Activated CD8-positive, alpha-beta memory T cell treated with anti-CD3 and anti-CD28 coated beads for 36 hours (primary cell): ENCODE measurements around the gene TTC7B. TPM values are rescaled to one million over a fixed set of nuclear protein-coding genes. Genes with fewer than 3 reads are reported as not detected.

Experiments
- CTCF ChIA-PET: fragments of 350-600 bp; sonication (Branson Sonifier 250); formaldehyde crosslinking; loops from one replicate; lab custom pipeline; 2021; ENCODE audit warnings: antibody characterized with exemption; lab: Charles Lee
- POLR2A ChIA-PET: fragments of 350-600 bp; sonication (Branson Sonifier 250); formaldehyde crosslinking; loops from one replicate; lab custom pipeline; 2021; ENCODE audit warnings: antibody characterized with exemption; lab: Charles Lee
- total RNA-seq, 2 experiments: library from RNA; stranded (reverse); gene quantifications; one replicate each; pipeline ENCODE4 v1.2.3, GENCODE V29; 2021

Gene TTC7B
- total RNA-seq, 2 experiments from 2014 or later: 7.0 to 8.5 TPM

GRCh38 chr14:90782892-90783291 is 33.3 kb downstream of the TTC7B start:
- POLR2A ChIA-PET: no interaction called here
- CTCF ChIA-PET: interaction anchor here (1.6 kb wide), 1 partner anchor 12 kb away, joined by 3 read pairs; no protein-coding TSS in a partner anchor

DNA sequence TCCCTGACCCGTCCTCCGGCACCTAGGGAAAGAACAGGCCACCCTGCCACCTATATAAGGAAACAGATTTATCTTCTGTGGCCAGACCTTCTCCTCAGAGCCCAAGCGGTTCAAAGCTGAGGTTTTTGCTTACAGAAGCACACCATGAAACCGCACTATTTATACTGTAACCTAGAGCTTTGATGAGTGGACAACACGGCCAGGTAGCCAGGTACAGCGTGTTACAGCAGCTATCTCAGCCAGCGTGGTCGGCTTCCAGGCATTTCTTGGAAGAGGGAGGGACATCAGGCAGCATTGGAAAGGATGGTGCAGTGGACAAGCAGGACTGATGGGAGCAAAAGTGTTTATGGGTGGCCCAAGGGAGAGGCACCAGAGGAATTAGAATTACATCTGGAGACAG is 34.4 kb downstream of the TTC7B start:
- POLR2A ChIA-PET: no interaction called here
- CTCF ChIA-PET: no interaction called here

DNA sequence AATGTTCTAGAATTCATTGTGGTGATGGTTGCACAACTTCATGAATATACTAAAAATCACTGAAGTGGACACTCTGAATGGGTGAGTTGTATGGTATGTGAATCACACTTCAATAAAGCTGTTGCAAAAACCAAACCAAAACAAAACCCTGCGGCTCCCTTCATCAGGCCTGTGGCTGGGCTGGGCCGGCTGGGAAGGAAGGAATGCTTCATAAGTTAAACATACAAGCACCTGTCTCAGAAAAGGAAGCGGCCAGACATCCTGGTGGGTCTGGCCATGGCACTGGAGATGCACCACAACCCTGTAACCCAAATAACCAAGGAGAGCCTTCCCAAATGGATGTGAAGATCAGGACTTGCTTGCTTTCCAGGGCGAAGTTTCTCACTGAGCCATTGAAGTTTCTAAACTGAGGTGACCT is 34.9 kb downstream of the TTC7B start:
- ChIA-PET POLR2A (no interaction called here), CTCF (no interaction called here)

DNA sequence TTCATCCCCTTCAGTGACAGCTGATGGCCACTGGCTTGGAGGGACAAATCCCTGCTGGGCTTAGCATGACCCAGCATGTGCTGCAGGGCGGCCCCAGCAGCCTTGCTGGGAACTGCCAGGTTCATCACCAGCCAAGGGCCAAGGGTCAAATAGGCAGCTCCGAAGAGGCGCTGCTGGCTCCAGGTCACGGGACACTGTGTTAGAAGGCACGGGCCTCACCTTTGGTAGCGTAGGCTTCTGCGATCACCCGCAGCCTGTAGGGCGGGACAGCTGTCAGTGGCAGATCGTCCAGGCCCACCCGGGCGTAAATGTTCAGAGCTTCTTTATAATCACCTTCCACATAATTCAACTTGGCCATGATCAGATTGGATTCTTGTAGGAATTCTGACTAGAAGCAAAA is 35.7 kb downstream of the TTC7B start:
- POLR2A ChIA-PET: no interaction called here
- CTCF ChIA-PET: no interaction called here

DNA sequence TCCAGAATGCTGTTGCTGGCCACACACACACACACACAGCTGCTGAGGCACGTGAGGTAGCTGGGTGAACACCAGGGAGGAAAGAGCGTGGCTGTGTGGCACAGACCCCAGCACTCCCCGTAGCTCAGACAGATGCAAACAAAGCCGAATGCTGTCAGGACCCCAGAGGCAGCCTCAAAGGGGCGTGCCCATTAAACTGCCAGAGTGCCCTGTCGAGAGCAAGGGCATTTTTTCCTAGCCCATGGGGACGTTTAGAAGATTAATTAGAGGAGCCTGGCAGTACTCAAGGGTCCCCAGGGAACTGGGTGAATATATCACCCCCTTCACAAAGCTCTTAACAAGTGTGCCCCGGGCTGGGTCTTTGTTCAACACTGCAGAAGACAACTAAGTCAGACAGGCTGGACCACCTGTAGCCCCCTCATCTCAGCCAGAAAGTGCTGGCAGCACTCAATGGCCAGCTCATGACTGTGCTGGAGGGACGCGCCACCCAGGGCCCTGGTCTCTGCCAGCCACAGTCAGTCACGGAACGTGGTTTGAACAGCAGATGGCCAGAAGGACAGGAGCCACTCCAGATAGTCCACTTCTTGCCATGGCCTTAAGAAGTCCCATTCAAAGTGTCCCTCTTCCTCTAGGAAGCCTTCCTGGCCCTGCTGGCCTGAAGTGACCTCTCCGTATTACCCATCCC is 37.5 kb downstream of the TTC7B start:
- CTCF ChIA-PET: no interaction called here
- POLR2A ChIA-PET: no interaction called here

GRCh38 chr14:90777830-90778485 is 38.3 kb downstream of the TTC7B start:
- ChIA-PET POLR2A (no interaction called here), CTCF (no interaction called here)

GRCh38 chr14:90777358-90777757 is 38.9 kb downstream of the TTC7B start:
- POLR2A ChIA-PET: no interaction called here
- CTCF ChIA-PET: no interaction called here

DNA sequence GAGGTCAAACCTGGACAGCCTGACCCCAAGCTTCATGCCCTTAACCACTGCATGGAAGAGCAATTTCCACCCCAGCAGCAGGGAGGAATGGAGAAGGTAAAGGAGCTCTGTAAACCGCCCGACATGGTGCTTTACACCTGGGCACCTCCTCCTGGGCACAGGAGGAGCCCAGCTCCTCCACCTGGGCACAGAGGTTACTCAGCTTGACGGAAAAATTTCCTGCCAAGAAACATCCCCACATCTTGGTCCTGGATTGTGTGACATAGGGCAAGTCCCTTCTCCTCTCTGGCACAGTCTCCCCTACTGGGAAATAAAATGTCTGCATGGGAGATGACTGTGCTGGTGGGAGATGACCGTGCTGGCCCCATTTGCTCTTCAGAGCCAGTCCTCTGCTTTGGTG is 40.8 kb downstream of the TTC7B start:
- CTCF ChIA-PET: no interaction called here
- POLR2A ChIA-PET: no interaction called here

GRCh38 chr14:90774316-90774715 is 41.9 kb downstream of the TTC7B start:
- POLR2A ChIA-PET: no interaction called here

GRCh38 chr14:90773705-90774104 is 42.5 kb downstream of the TTC7B start:
- CTCF ChIA-PET: no interaction called here
- POLR2A ChIA-PET: no interaction called here

More at GRCh38 chr14:90774316-90774715, 41.9 kb downstream of the TTC7B start:
- CTCF ChIA-PET: no interaction called here

GRCh38 chr14:90773196-90773486 is 43.1 kb downstream of the TTC7B start:
- POLR2A ChIA-PET: no interaction called here
- CTCF ChIA-PET: no interaction called here

DNA sequence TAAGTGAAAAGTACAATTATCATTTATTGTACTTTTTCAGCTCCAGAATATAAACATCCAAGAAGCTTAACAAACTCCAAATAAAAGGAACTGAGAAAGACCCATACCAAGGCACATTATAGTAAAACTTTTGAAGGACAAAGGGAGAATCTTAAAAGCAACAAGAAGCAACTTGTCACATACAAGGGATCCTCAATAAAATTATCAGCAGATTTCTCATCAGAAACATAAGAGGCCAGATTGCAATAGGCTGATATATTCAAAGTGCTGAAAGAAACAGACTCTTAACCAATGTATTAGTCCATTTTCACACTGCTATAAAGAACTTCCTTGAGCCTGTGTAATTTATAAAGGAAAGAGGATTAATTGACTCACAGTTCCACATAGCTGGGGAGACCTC is 48.3 kb downstream of the TTC7B start:
- ChIA-PET POLR2A (no interaction called here), CTCF (interaction anchor here (2.7 kb wide), 1 partner anchor 9 kb away, joined by 7 read pairs; no protein-coding TSS in a partner anchor)

DNA sequence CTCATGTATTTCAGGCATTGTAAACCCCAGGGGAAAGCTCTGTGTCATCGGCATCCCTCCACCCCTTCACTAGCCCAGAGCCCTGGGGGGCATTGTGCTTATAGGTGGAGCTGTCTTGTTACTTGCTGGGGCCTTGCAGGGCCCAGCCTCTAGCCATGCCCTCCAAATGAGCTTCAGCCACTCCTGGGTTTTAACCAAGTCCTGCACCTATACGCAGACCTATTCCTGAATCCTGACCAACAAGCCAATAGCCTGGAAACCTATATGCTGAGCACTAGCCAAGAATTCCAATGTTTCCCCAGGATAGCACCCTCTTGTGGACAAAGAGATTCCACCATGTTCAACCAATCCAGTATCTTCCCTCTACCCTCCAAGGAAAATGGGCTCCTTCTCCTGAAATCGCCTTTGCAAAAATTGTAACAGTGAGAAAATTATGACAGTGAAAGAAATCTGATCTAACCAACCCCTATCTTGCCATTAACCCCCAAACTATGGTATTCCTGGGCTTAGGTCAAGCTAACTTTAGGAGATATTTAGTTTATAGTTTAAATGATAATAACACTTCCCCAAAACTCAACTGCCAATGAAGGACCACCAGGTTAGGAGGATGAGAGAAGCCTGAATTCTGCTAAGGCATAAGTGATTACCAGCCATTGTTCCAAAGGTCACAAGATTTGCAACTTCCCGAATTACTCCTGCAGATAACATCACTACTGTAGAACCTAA is 55.5 kb downstream of the TTC7B start:
- ChIA-PET CTCF (no interaction called here), POLR2A (no interaction called here)

GRCh38 chr14:90760078-90760444 is 56.2 kb downstream of the TTC7B start:
- CTCF ChIA-PET: no interaction called here
- POLR2A ChIA-PET: no interaction called here

DNA sequence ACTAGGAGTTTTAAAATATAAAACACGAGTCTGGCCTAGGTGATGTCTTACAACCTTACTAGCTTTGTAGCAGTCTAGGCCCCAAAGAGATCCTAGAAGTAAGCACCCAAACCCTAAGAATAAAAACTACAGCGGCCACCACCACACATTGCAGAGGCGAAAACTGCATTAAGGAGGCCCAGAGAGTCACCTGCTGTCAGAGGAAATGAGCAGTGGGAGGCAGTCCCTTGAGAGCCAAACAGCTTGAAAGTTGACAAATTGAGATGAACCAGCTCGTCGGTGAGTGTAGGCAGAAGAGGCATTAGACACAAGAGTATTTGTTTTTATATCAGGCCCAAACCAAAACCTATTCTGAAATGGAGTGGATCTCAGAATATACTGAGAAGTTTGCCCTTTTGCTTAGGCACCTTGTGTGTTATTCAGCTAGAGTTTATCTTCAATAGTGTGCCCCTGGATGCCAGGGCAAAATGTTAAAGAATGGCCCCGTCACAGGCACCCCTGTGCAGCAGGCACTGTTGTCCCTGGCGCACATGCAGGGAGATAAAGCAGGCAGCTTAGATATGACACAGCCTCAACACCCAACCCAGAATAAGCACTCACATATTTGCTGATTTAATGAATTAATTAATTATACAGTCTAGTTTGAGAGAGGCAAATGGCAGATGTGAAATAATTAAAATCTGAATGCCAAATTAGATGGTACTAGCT is 56.7 kb downstream of the TTC7B start:
- ChIA-PET POLR2A (no interaction called here), CTCF (interaction anchor here (0.6 to 1.8 kb wide), 6 partner anchors 42 to 1955 kb away, joined by 3 to 8 read pairs (median 4); partner anchors contain the start of gene TTC7B)

GRCh38 chr14:90758959-90759358 is 57.3 kb downstream of the TTC7B start:
- ChIA-PET CTCF (interaction anchor here (0.6 to 1.8 kb wide), 9 partner anchors 10 to 1956 kb away, joined by 3 to 8 read pairs (median 3); partner anchors contain the start of gene TTC7B), POLR2A (interaction anchor here (0.9 kb wide), 1 partner anchor 359 kb away, joined by 3 read pairs; no protein-coding TSS in a partner anchor)

DNA sequence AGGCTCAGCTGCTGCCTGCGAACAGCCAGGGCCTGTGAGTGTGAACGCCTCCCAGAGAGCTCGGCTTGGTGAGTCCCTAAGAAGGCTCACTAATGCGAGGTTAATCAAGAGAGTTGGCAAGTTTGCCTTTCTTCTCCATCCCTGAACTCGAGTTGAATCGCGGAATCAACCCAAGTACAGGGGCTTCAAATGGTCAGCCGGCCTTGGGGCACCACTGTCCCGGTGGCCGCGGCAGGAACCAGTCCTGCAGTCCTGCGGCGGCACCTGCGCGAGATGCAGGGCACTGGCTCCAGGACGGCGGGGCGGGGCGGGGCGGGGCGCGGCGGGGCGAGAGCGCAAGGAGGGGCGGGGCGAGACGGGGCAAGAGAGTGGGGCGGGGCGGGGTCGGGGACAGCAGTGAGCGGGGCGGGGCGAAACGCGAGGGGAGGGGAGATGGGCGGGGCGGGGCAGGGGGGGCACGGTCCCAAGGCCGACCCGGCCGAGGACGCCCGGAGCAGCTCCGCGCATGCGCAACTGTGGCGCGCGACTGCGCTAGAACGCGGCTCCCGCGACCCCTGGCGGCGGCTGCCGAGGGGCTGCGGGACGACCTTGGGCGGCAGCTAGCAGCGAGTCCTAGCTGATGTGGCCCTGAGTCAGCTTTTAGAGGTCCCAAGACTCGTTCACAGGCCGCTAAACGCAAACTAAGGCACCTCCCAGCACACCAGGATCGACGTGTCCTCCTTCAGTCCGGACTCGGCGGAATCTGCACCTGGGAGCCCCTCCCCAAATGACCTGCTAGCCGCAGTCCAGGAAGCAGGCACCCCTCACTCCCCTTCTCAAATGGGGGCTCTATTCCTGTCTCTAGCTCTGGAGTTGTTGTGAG is 58.0 kb downstream of the TTC7B start:
- ChIA-PET POLR2A (interaction anchor here (0.8 to 0.9 kb wide), 2 partner anchors 357 to 359 kb away, joined by 3 to 4 read pairs; no protein-coding TSS in a partner anchor), CTCF (interaction anchor here (0.5 to 1.8 kb wide), 12 partner anchors 11 to 1947 kb away, joined by 3 to 8 read pairs (median 4); partner anchors contain the start of gene TTC7B)

- ChIA-PET CTCF (interaction anchor here (0.5 to 1.8 kb wide), 5 partner anchors 9 to 368 kb away, joined by 3 to 8 read pairs (median 4); no protein-coding TSS in a partner anchor), POLR2A (no interaction called here)
Measured at GRCh38 chr14:90757452-90757851, 58.8 kb downstream of the TTC7B start.
